ENCODE results near the gene ELL2.

GRCh38 chr5:95963650-95964410, 2.2 kb upstream of the ELL2 start:
- TF ChIP-seq TEAD4 (IDR thresholded peaks at IDR 0.05; ENCODE audit: borderline replicate concordance, insufficient read depth) (no peak), CTCF (IDR thresholded peaks at IDR 0.05) (no peak), RAD21 (IDR thresholded peaks at IDR 0.05; ENCODE audit: low read length) (no peak), CHD2 (IDR thresholded peaks at IDR 0.05; ENCODE audit: low read length, partially characterized antibody) (no peak), EZH2phosphoT487 (IDR thresholded peaks at IDR 0.05; ENCODE audit: borderline replicate concordance, low read depth) (no peak), SMC3 (IDR thresholded peaks at IDR 0.05; ENCODE audit: low read depth, low read length) (no peak), PBX3 (IDR thresholded peaks at IDR 0.05) (no peak), RCOR1 (IDR thresholded peaks at IDR 0.05; ENCODE audit: low read length) (no peak), TAF1 (IDR thresholded peaks at IDR 0.05; ENCODE audit: borderline replicate concordance, low read depth, low read length) (no peak), EP300 (IDR thresholded peaks at IDR 0.05; ENCODE audit: borderline replicate concordance in 1 of 2, low read depth in 1 of 2, low read length in 1 of 2) (no peak), FOXM1 (IDR thresholded peaks at IDR 0.05; ENCODE audit: low read depth) (no peak), RXRA (IDR thresholded peaks at IDR 0.05; ENCODE audit: borderline replicate concordance, low read depth) (no peak), POLR2AphosphoS5 (IDR thresholded peaks at IDR 0.05; ENCODE audit: low read depth, low read length) (no peak), FOXJ3 (CRISPR knock-in tag; IDR thresholded peaks at IDR 0.05) (no peak)

All from SK-N-SH (cell line).